Liver (tissue), 3 donors: Measurements from ENCODE around the gene TUBA3D.

Experiments used
- ATF3 ChIP-seq: IDR thresholded peaks from 2 replicates; pipeline ENCODE4 v1.6.1; 2016; ENCODE audit warnings: antibody characterized with exemption
- CTCF ChIP-seq: fragments of 150-350 bp; IDR thresholded peaks from 2 replicates; pipeline ENCODE4 v1.5.1; 2017; ENCODE audit warnings: improper control_type of control experiment, low read depth, low read length; ENCODE audit not compliant: missing input control
- EGR1 ChIP-seq, 2 donors: IDR thresholded peaks; 2 replicates each; pipeline ENCODE4 v1.6.1; 2016 to 2018; ENCODE audit warnings: antibody characterized with exemption in 2 of 2, low read depth in 2 of 2
- GABPA ChIP-seq, 2 donors: IDR thresholded peaks in 1 of 2; conservative IDR thresholded peaks in 1 of 2; 2 replicates each; pipeline ENCODE4 v1.6.1; 2016; ENCODE audit warnings: antibody characterized with exemption in 2 of 2, mild to moderate bottlenecking in 1 of 2, moderate library complexity in 1 of 2
- HNF4A ChIP-seq, 2 donors: conservative IDR thresholded peaks; 2 replicates each; pipeline ENCODE4 v1.6.1; 2016; ENCODE audit warnings: antibody characterized with exemption in 2 of 2, mild to moderate bottlenecking in 2 of 2
- JUND ChIP-seq, 2 donors: IDR thresholded peaks; 2 replicates each; pipeline ENCODE4 v1.6.1; 2016; ENCODE audit warnings: antibody characterized with exemption in 2 of 2
- MAX ChIP-seq: IDR thresholded peaks from 2 replicates; pipeline ENCODE4 v1.6.1; 2016; ENCODE audit warnings: antibody characterized with exemption
- RAD21 ChIP-seq, 2 donors: IDR thresholded peaks; 2 replicates each; pipeline ENCODE4 v1.6.1; 2016; ENCODE audit warnings: antibody characterized with exemption in 2 of 2, mild to moderate bottlenecking in 2 of 2
- REST ChIP-seq: IDR thresholded peaks from 2 replicates; pipeline ENCODE4 v1.6.1; 2016; ENCODE audit warnings: antibody characterized with exemption, mild to moderate bottlenecking
- RXRA ChIP-seq, 2 donors: IDR thresholded peaks; 2 replicates each; pipeline ENCODE4 v1.6.1; 2017 to 2018; ENCODE audit warnings: antibody characterized with exemption in 2 of 2, mild to moderate bottlenecking in 1 of 2
- SP1 ChIP-seq: IDR thresholded peaks from 2 replicates; pipeline ENCODE4 v1.6.1; 2018; ENCODE audit warnings: antibody characterized with exemption, mild to moderate bottlenecking
- TAF1 ChIP-seq: conservative IDR thresholded peaks from 2 replicates; pipeline ENCODE4 v1.6.1; 2016; ENCODE audit warnings: antibody characterized with exemption, mild to moderate bottlenecking
- YY1 ChIP-seq: IDR thresholded peaks from 2 replicates; pipeline ENCODE4 v1.6.1; 2016; ENCODE audit warnings: antibody characterized with exemption, mild to moderate bottlenecking
- ZBTB33 ChIP-seq: IDR thresholded peaks from 2 replicates; pipeline ENCODE4 v1.6.1; 2016; ENCODE audit warnings: antibody characterized with exemption
- donor health status: healthy.
- donor health status: healthy.

- TF ChIP-seq RAD21 (IDR thresholded peaks at IDR 0.05) (peak; percentile 47 to 61), ATF3 (no peak), EGR1 (IDR thresholded peaks at IDR 0.05; ENCODE audit: low read depth in 2 of 2) (peak in 1 of 2 donors; percentile 35), RXRA (IDR thresholded peaks at IDR 0.05) (peak; percentile 42 to 49), CTCF (peak; percentile 74), SP1 (peak; percentile 79), ZBTB33 (no peak), REST (peak; percentile 53), TAF1 (no peak), YY1 (peak; percentile 98), JUND (IDR thresholded peaks at IDR 0.05) (peak in 1 of 2 donors; percentile 56), MAX (peak; percentile 80), GABPA (IDR thresholded peaks at IDR 0.05 in 1 of 2, conservative IDR thresholded peaks at IDR 0.05 in 1 of 2) (peak in 1 of 2 donors; percentile 61), HNF4A (conservative IDR thresholded peaks at IDR 0.05) (peak; percentile 26 to 32)
These were observed 16.7 kb downstream of the TUBA3D start for GRCh38 chr2:131492418-131493198.
